ENCODE data around the gene ZNF276. TPM values are rescaled to one million over a fixed set of nuclear protein-coding genes. Genes with fewer than 3 reads are reported as not detected.
"Not testable (repeated sequence)": the region's sequence is repeated elsewhere in the genome, so short reads cannot be mapped to it uniquely, and the experiment has no call there.

The ZNF276 gene
- total RNA-seq, 1 donor from 2014 or later, result 12.9 TPM

- Histone ChIP-seq H3K36me3 (ENCODE audit: control insufficient read depth, insufficient read depth, low read length) (peaks cover 46% of the 10 kb centered on the region), H3K27me3 (ENCODE audit: control insufficient read depth, insufficient read depth, low read length) (no peaks in the 10 kb centered on the region), H3K4me3 (ENCODE audit: low read depth, low read length) (no peak overlapping the region)
- TF ChIP-seq, protein P1, sequence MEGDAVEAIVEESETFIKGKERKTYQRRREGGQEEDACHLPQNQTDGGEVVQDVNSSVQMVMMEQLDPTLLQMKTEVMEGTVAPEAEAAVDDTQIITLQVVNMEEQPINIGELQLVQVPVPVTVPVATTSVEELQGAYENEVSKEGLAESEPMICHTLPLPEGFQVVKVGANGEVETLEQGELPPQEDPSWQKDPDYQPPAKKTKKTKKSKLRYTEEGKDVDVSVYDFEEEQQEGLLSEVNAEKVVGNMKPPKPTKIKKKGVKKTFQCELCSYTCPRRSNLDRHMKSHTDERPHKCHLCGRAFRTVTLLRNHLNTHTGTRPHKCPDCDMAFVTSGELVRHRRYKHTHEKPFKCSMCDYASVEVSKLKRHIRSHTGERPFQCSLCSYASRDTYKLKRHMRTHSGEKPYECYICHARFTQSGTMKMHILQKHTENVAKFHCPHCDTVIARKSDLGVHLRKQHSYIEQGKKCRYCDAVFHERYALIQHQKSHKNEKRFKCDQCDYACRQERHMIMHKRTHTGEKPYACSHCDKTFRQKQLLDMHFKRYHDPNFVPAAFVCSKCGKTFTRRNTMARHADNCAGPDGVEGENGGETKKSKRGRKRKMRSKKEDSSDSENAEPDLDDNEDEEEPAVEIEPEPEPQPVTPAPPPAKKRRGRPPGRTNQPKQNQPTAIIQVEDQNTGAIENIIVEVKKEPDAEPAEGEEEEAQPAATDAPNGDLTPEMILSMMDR (IDR thresholded peaks at IDR 0.05; ENCODE audit: insufficient read depth, low read length, severe bottlenecking), result no peak
- FAIRE-seq (no peak), DNase-seq (ENCODE audit: low read depth) (no peak)
Measured at GRCh38 chr16:89691986-89692569, 29.3 kb upstream of the ZNF276 start.

DNA sequence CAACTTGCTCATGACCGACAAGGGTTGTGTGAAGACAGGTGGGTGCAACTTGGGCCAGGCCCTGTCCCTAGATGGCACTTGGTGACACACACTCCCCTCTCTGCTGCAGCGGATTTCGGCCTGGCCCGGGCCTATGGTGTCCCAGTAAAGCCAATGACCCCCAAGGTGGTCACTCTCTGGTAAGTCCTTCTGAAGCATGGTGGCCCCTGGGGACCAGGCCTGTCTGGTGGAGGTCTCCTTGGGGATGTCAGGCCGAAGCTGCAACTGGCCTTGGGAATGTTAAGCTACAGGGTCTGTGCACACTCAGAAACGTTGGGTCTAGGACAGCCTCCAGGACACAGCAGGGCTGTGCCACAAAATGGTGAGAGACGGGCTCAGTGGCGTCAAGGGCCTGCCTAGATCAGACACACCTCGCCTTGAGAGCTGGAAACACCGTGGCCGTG lies 28.0 kb upstream of the ZNF276 start:
- Histone ChIP-seq H3K4me3 (ENCODE audit: low read depth, low read length) (no peak overlapping the region), H3K27me3 (ENCODE audit: control insufficient read depth, insufficient read depth, low read length) (no peaks in the 10 kb centered on the region), H3K36me3 (ENCODE audit: control insufficient read depth, insufficient read depth, low read length) (peaks cover 46% of the 10 kb centered on the region)
- TF ChIP-seq, protein P1 (IDR thresholded peaks at IDR 0.05; ENCODE audit: insufficient read depth, low read length, severe bottlenecking), result no peak
- FAIRE-seq (no peak), DNase-seq (ENCODE audit: low read depth) (no peak)

DNA sequence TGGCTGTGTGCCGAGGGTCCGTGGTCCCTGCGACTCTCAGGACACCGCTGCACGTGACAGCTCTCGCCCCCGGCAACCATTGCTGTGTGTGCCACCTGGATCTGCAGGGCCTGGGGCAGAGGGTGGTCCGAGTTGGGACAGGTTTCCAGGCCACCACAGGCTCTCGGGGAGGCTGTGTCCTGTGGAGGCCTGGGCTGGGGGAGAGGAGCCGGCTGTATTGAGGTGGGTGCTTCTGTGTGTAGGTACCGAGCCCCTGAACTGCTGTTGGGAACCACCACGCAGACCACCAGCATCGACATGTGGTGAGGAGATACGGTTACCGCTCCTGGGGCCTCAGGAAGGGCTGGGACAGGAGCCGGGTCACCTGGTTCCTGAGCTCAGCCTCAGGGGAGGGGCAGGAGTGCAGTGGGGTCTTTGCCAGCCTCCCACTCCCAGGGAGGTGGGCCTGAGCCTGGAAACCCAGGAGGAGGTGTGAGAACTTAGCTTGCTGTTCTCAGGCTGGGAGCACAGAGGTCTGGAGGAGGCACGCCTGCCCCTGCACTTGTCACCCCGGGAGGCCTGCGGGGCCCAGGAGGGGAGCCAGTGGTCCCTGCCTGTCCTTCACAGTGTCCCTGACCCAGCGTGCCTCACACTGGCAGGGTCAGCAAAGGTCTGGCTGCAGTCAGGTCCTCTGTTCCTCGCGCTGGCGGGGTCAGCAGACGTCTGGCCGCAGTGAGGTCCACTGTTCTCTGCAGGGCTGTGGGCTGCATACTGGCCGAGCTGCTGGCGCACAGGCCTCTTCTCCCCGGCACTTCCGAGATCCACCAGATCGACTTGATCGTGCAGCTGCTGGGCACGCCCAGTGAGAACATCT lies 27.2 kb upstream of the ZNF276 start:
- TF ChIP-seq, protein P1 (IDR thresholded peaks at IDR 0.05; ENCODE audit: insufficient read depth, low read length, severe bottlenecking), result no peak
- Histone ChIP-seq H3K27me3 (ENCODE audit: control insufficient read depth, insufficient read depth, low read length) (no peaks in the 10 kb centered on the region), H3K36me3 (ENCODE audit: control insufficient read depth, insufficient read depth, low read length) (peaks cover 45% of the 10 kb centered on the region), H3K4me3 (ENCODE audit: low read depth, low read length) (no peak overlapping the region)
- FAIRE-seq (no peak), DNase-seq (ENCODE audit: low read depth) (no peak)

- not testable (repeated sequence) for H3K4me3 ChIP-seq (ENCODE audit: low read depth, low read length); H3K27me3 ChIP-seq (ENCODE audit: control insufficient read depth, insufficient read depth, low read length); DNase-seq (ENCODE audit: low read depth); FAIRE-seq
- H3K36me3 ChIP-seq (ENCODE audit: control insufficient read depth, insufficient read depth, low read length), result peaks cover 44% of the 10 kb centered on the region
Measured at GRCh38 chr16:89694784-89695085, 26.6 kb upstream of the ZNF276 start.

DNA sequence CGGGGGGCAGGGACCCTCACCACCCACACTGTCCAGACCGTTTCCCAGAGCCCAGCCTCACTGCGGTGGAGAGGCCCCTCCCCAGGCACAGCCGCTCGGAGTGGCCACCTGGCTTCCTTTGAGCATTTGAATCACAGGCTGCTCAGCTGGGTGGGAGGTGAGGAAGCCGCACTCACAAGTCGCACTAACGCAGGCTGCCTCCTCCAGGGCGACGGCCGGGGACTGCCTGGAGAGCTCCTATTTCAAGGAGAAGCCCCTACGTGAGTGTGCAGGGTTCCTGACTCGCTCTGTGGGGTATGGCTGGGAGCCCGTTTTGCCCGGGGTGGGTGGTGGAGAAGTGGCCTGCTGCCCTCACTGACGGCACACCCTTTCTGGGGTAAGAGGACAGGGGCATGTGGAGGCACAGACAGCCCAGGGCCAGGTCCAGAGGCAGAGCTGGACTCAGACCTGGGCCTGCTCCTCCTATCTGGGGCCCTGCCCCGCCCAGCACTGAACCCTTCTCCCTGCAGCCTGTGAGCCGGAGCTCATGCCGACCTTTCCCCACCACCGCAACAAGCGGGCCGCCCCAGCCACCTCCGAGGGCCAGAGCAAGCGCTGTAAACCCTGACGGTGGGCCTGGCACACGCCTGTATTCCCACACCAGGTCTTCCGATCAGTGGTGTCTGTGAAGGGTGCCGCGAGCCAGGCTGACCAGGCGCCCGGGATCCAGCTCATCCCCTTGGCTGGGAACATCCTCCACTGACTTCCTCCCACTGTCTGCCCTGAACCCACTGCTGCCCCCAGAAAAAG lies 26.1 kb upstream of the ZNF276 start:
- Histone ChIP-seq H3K4me3 (ENCODE audit: low read depth, low read length) (no peak overlapping the region), H3K27me3 (ENCODE audit: control insufficient read depth, insufficient read depth, low read length) (no peaks in the 10 kb centered on the region), H3K36me3 (ENCODE audit: control insufficient read depth, insufficient read depth, low read length) (peaks cover 41% of the 10 kb centered on the region)
- TF ChIP-seq, protein P1 (IDR thresholded peaks at IDR 0.05; ENCODE audit: insufficient read depth, low read length, severe bottlenecking), result no peak
- DNase-seq (ENCODE audit: low read depth) (no peak), FAIRE-seq (no peak)

Measured in bronchial epithelial cell (primary cell).